ENCODE measurements around the gene RASA1.

Gene RASA1

GRCh38 chr5:87359106-87359505 is 91.4 kb downstream of the RASA1 start:
- no peak for DNase-seq (ENCODE audit: low read depth in 3 of 3, low spot score in 1 of 3)

- no peak for DNase-seq (ENCODE audit: low read depth in 3 of 3, low spot score in 1 of 3)
Observed at GRCh38 chr5:87360132-87360531, 92.4 kb downstream of the RASA1 start.

- DNase-seq (ENCODE audit: low read depth in 3 of 3, low spot score in 1 of 3), result no peak
Observed at GRCh38 chr5:87361031-87361445, 93.4 kb downstream of the RASA1 start.

- DNase-seq (ENCODE audit: low read depth in 3 of 3, low spot score in 1 of 3), result no peak
Observed at GRCh38 chr5:87361536-87362213, 94.0 kb downstream of the RASA1 start.

GRCh38 chr5:87367243-87367642 is 99.6 kb downstream of the RASA1 start:
- DNase-seq (ENCODE audit: low read depth in 3 of 3, low spot score in 1 of 3), result no peak

GRCh38 chr5:87368601-87369000 is 100.9 kb downstream of the RASA1 start:
- no peak for DNase-seq (ENCODE audit: low read depth in 3 of 3, low spot score in 1 of 3)

- DNase-seq (ENCODE audit: low read depth in 3 of 3, low spot score in 1 of 3), result no peak
Observed at GRCh38 chr5:87369431-87369830, 101.7 kb downstream of the RASA1 start.

- DNase-seq (ENCODE audit: low read depth in 3 of 3, low spot score in 1 of 3), result no peak
Observed at GRCh38 chr5:87372705-87373104, 105.0 kb downstream of the RASA1 start.

- no peak for DNase-seq (ENCODE audit: low read depth in 3 of 3, low spot score in 1 of 3)
Observed at GRCh38 chr5:87382224-87382623, 114.5 kb downstream of the RASA1 start.

GRCh38 chr5:87383216-87383615 is 115.5 kb downstream of the RASA1 start:
- DNase-seq (ENCODE audit: low read depth in 3 of 3, low spot score in 1 of 3), result no peak

GRCh38 chr5:87385802-87386201 is 118.1 kb downstream of the RASA1 start:
- DNase-seq (ENCODE audit: low read depth in 3 of 3, low spot score in 1 of 3), result no peak

GRCh38 chr5:87388129-87388528 is 120.4 kb downstream of the RASA1 start:
- DNase-seq (ENCODE audit: low read depth in 3 of 3, low spot score in 1 of 3), result no peak

GRCh38 chr5:87389296-87390034 is 121.8 kb downstream of the RASA1 start:
- no peak for DNase-seq (ENCODE audit: low read depth in 3 of 3, low spot score in 1 of 3)

GRCh38 chr5:87390075-87390474 is 122.4 kb downstream of the RASA1 start:
- DNase-seq (ENCODE audit: low read depth in 3 of 3, low spot score in 1 of 3), result no peak

- DNase-seq (ENCODE audit: low read depth in 3 of 3, low spot score in 1 of 3), result no peak
Observed at GRCh38 chr5:87390576-87391199, 123.0 kb downstream of the RASA1 start.

GRCh38 chr5:87392170-87392569 is 124.5 kb downstream of the RASA1 start:
- no peak for DNase-seq (ENCODE audit: low read depth in 3 of 3, low spot score in 1 of 3)

- no peak for DNase-seq (ENCODE audit: low read depth in 3 of 3, low spot score in 1 of 3)
Observed at GRCh38 chr5:87392801-87393200, 125.1 kb downstream of the RASA1 start.

GRCh38 chr5:87393331-87393730 is 125.6 kb downstream of the RASA1 start:
- no peak for DNase-seq (ENCODE audit: low read depth in 3 of 3, low spot score in 1 of 3)

- no peak for DNase-seq (ENCODE audit: low read depth in 3 of 3, low spot score in 1 of 3)
Observed at GRCh38 chr5:87394411-87395165, 126.9 kb downstream of the RASA1 start.

GRCh38 chr5:87398981-87399614 is 131.4 kb downstream of the RASA1 start:
- no peak for DNase-seq (ENCODE audit: low read depth in 3 of 3, low spot score in 1 of 3)

- DNase-seq (ENCODE audit: low read depth in 3 of 3, low spot score in 1 of 3), result no peak
Observed at GRCh38 chr5:87399720-87400119, 132.0 kb downstream of the RASA1 start.

All from stimulated activated CD4-positive, alpha-beta T cell treated with anti-CD3 and anti-CD28 coated beads, TNF-alpha, amount 100 ng/mL, for 1 hour (primary cell).